KMS-11 (cell line): ENCODE results near the gene RAB40B.

Experiments used
- H2AFZ ChIP-seq: fragments of 200-600 bp; sonication (generic); 2 replicates; pipeline ENCODE4 v1.6.1; 2016; ENCODE audit warnings: antibody characterized with exemption, mixed run types, low read depth
- H3K27ac ChIP-seq: fragments of 200-600 bp; sonication (generic); 2 replicates; pipeline ENCODE4 v1.6.1; 2016; ENCODE audit warnings: mild to moderate bottlenecking, mixed run types
- H3K27me3 ChIP-seq: fragments of 200-600 bp; sonication (generic); 2 replicates; pipeline ENCODE4 v1.6.1; 2017; ENCODE audit warnings: mild to moderate bottlenecking, low read depth, mixed run types, moderate library complexity; ENCODE audit not compliant: insufficient read depth
- H3K36me3 ChIP-seq: fragments of 200-600 bp; sonication (generic); 2 replicates; pipeline ENCODE4 v1.6.1; 2017; ENCODE audit warnings: mild to moderate bottlenecking, mixed run types; ENCODE audit not compliant: insufficient read depth
- H3K4me1 ChIP-seq: fragments of 200-600 bp; sonication (generic); 2 replicates; pipeline ENCODE4 v1.6.1; 2016; ENCODE audit warnings: mild to moderate bottlenecking, low read depth, mixed run types; ENCODE audit not compliant: poor library complexity, severe bottlenecking
- H3K4me2 ChIP-seq: fragments of 200-600 bp; sonication (generic); 2 replicates; pipeline ENCODE4 v1.7.0; 2016; ENCODE audit warnings: mild to moderate bottlenecking, mixed run types
- H3K4me3 ChIP-seq: fragments of 200-600 bp; sonication (generic); IDR thresholded peaks from 2 replicates; pipeline ENCODE4 v1.6.1; 2017; ENCODE audit warnings: low read depth, low read length, mixed read lengths; ENCODE audit not compliant: insufficient read depth
- H3K79me2 ChIP-seq: fragments of 200-600 bp; sonication (generic); 2 replicates; pipeline ENCODE4 v1.6.1; 2016; ENCODE audit warnings: low read depth, mixed run types; ENCODE audit not compliant: insufficient read depth
- H3K9ac ChIP-seq: fragments of 200-600 bp; sonication (generic); 2 replicates; pipeline ENCODE4 v1.6.1; 2016; ENCODE audit warnings: mild to moderate bottlenecking, mixed run types
- H4K20me1 ChIP-seq: fragments of 200-600 bp; sonication (generic); 2 replicates; pipeline ENCODE4 v1.6.1; 2016; ENCODE audit warnings: mild to moderate bottlenecking, mixed run types; ENCODE audit not compliant: insufficient read depth
- TF ChIP-seq, protein P1 (sequence below): fragments of 200-600 bp; sonication (generic); conservative IDR thresholded peaks from 2 replicates; pipeline ENCODE4 v1.6.1; 2017; ENCODE audit warnings: low read depth, mild to moderate bottlenecking, antibody characterized with exemption, low read length, moderate library complexity, mixed read lengths

Gene RAB40B

DNA sequence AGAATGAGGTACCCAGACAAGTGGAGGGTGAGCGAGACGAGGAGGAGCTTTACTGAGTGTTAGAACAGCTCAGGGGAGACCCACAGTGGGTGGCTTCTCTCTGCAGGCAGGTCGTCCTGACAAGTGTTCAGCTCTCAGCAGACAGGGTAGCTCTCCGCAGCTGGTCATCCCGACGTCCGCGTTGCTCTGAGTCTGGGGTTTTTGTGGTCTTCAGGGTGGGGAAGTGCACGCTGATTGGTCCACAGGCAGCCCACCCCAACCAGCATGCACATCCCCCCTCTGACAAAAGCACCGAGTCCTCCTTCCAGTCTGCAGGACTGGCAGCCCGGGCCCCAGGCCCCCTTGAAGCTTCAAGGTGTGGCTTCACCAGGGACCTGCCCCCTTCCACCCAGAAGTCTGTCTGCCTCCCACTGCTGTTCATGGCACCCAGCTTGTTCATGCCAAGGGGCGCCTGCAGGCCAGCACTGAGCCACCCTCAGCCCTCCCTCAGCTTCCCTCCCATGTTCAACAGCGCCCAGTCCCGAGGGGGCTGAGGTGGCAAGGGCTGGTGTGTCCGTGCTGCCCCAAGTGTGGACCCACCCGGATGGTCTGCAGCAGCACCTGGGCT is 30.4 kb downstream of the RAB40B start:
- Histone ChIP-seq H3K27ac (no peak overlapping the region), H4K20me1 (no peaks in the 10 kb centered on the region), H3K27me3 (no peaks in the 10 kb centered on the region), H3K79me2 (no peaks in the 10 kb centered on the region), H3K9ac (no peak overlapping the region), H3K36me3 (no peaks in the 10 kb centered on the region), H3K4me2 (no peak overlapping the region), H3K4me1 (no peaks in the 10 kb centered on the region), H2AFZ (no peak overlapping the region), H3K4me3 (no peak overlapping the region)
- TF ChIP-seq, protein P1, sequence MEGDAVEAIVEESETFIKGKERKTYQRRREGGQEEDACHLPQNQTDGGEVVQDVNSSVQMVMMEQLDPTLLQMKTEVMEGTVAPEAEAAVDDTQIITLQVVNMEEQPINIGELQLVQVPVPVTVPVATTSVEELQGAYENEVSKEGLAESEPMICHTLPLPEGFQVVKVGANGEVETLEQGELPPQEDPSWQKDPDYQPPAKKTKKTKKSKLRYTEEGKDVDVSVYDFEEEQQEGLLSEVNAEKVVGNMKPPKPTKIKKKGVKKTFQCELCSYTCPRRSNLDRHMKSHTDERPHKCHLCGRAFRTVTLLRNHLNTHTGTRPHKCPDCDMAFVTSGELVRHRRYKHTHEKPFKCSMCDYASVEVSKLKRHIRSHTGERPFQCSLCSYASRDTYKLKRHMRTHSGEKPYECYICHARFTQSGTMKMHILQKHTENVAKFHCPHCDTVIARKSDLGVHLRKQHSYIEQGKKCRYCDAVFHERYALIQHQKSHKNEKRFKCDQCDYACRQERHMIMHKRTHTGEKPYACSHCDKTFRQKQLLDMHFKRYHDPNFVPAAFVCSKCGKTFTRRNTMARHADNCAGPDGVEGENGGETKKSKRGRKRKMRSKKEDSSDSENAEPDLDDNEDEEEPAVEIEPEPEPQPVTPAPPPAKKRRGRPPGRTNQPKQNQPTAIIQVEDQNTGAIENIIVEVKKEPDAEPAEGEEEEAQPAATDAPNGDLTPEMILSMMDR = no peak

DNA sequence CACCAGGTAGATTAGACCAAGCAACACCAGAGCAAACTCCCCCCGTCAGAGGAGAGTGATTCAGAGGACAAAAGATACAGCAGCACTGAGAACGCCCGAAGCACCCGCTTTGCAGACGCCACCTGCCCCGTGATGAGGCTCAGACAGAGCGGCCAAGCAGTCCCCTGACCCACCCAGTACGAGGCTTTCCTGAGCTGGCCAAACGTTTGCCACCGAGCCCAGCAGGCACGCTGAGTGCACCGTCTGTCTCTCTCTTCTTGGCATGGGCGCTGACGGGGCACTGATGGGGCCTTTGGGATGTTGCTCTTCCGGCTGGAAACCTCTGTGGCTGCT is 30.9 kb downstream of the RAB40B start:
- Histone ChIP-seq H4K20me1 (no peaks in the 10 kb centered on the region), H3K4me2 (no peak overlapping the region), H3K79me2 (no peaks in the 10 kb centered on the region), H3K36me3 (no peaks in the 10 kb centered on the region), H3K4me1 (no peaks in the 10 kb centered on the region), H2AFZ (no peak overlapping the region), H3K27me3 (no peaks in the 10 kb centered on the region), H3K4me3 (no peak overlapping the region), H3K27ac (no peak overlapping the region), H3K9ac (no peak overlapping the region)
- TF ChIP-seq, protein P1 = no peak

DNA sequence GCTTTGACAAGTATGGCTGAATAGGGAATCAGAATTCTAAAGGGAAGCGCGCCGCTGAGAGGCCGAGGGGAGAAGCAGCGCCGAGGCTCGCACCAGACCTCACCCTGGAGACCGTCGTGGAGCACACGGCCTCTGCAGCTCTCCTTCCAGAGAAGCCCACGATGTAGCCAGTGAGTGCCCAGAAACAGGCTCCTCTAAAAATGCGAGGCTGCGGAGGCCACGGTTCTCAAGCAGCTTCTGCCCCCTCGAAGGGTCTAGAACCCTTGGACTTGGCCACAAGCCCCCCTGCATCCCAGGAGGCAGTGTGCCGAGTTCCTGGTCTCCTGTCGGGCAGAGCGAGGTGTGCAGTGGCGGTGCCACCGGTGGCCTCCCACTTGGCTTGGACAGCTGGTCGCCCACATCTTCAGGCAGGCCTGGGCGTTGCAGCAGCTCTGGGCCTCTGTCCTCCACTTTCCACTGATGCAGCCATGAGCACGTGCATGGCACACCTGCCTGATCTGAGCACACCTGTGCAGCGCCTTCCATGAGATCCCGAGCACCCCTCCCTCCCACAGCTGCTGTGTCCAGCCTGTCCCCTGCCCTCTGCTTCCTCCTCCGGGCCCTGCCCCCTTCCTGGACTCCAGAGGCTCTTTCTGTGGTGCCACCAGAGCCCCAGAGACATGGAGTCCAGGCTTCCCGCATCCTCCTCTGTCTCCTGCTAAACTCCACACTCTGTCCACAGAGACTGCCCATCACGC is 31.4 kb downstream of the RAB40B start:
- TF ChIP-seq, protein P1 = no peak
- Histone ChIP-seq H3K4me3 (no peak overlapping the region), H3K79me2 (no peaks in the 10 kb centered on the region), H2AFZ (no peak overlapping the region), H3K4me2 (no peak overlapping the region), H3K4me1 (no peaks in the 10 kb centered on the region), H3K27me3 (no peaks in the 10 kb centered on the region), H4K20me1 (no peaks in the 10 kb centered on the region), H3K36me3 (no peaks in the 10 kb centered on the region), H3K9ac (no peak overlapping the region), H3K27ac (no peak overlapping the region)

DNA sequence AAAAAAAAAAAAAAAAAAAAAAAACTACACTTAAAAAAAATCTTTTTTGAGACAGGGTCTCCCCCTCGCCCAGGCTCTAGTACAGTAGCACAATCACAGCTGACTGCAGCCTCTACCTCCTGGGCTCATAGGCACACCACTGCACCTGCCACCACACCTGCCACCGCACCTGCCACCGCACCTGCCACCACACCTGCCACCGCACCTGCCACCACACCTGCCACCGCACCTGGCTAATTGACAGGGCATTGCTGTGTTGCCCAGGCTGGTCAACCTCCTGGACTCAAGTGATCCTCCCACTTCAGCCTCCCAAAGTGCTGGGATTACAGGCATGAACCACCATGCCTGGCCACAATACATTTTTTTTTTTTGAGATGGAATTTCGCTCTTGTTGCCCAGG is 32.6 kb downstream of the RAB40B start:
- Histone ChIP-seq H3K4me2 (no peak overlapping the region), H2AFZ (no peak overlapping the region), H3K9ac (no peak overlapping the region), H3K79me2 (no peaks in the 10 kb centered on the region), H3K27me3 (no peaks in the 10 kb centered on the region), H3K27ac (no peak overlapping the region), H3K36me3 (no peaks in the 10 kb centered on the region), H3K4me3 (no peak overlapping the region), H4K20me1 (no peaks in the 10 kb centered on the region), H3K4me1 (no peaks in the 10 kb centered on the region)
- TF ChIP-seq, protein P1 = no peak
